ENCODE results near the gene JAG2. TPM values are rescaled to one million over a fixed set of nuclear protein-coding genes. Genes with fewer than 3 reads are reported as not detected.

JAG2 gene
- total RNA-seq, 4 donors from 2014 or later: 20.7 to 29.4 (median 23.3) TPM

GRCh38 chr14:105213361-105213760 lies 44.8 kb upstream of the JAG2 start:
- peaks cover 15 to 93% (median 26%) of the 10 kb centered on the region in 3 donors for H3K36me3 ChIP-seq

DNA sequence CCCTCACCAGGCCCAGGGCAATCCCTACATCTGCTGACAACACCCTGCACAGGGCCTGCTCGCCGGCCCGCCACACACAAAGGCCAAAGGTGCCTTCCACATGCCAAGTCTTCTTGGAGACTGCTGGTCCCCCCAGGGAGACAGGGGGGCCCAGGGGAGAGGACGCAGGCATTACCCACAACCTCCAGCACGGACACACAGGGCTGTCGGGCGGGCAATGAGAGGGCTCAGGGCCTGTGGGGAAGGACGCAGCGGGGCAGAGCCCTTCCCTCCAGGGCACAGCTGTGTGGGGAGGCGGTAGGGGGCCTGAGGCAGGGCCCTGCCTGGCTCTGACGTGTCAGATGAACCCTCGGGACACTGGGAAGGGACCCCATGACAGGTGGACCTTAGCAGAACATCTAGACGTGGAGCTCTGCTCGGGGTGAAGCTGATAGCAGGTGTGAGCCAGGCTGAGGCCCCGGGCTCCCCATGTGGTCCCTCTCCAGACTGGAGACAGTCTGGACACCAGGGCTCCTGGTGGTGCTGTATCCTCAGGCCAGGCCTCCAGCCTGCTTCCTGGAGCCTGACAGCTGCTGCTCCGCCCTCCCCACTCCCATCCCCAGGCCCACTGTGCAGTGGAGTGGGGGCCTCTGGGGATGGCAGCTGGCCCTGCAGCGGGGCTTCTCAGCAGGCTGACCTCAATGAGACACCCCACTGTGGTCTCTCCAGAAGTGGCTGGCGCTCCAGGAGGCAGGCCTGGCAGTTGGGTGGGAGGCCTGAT lies 44.1 kb upstream of the JAG2 start:
- Histone ChIP-seq H3K36me3 (peaks cover 10 to 86% (median 26%) of the 10 kb centered on the region in 3 donors), H3K27me3 (no peaks in the 10 kb centered on the region), H3K27ac (no peak overlapping the region), H3K4me1 (no peaks in the 10 kb centered on the region), H3K4me3 (no peak overlapping the region), H3K9me3 (no peaks in the 10 kb centered on the region)
- WGBS, 2 donors: 91 to 95% methylated on average over 6 to 8 of the region's 18 CpGs
- intact Hi-C loops (cut with DNase I): no loop called here
- DNase-seq: no peak
- TF ChIP-seq CTCF (IDR thresholded peaks at IDR 0.05) (no peak), POLR2A (IDR thresholded peaks at IDR 0.05) (no peak)

More at GRCh38 chr14:105213361-105213760, 44.8 kb upstream of the JAG2 start:
- no peaks in the 10 kb centered on the region for H3K9me3 ChIP-seq
- H3K27ac ChIP-seq: no peak overlapping the region
- H3K4me3 ChIP-seq: no peak overlapping the region
- DNase-seq: no peak
- H3K27me3 ChIP-seq: no peaks in the 10 kb centered on the region
- TF ChIP-seq CTCF (IDR thresholded peaks at IDR 0.05) (no peak), POLR2A (IDR thresholded peaks at IDR 0.05) (no peak)
- no peaks in the 10 kb centered on the region for H3K4me1 ChIP-seq
- intact Hi-C loops (cut with DNase I): no loop called here
- WGBS, 2 donors: 91 to 100% methylated on average over 2 to 7 of the region's 10 CpGs

DNA sequence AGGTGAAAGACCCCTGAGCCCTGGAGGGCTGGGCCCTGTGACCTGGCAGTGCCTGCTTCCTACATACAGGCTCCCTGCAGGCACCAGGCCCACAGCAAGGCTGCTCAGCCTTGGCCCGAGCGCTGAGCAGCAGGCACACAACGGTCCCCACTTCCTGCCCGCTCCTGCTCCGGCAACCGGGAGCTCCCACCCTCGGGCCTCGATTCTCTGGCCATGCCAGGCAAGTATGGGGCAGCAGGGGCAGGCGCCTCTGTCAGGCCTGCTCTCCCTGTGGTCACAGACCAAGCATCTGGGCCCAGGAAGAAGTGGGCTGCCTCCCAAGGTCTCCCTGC lies 43.1 kb upstream of the JAG2 start:
- Histone ChIP-seq H3K4me1 (no peaks in the 10 kb centered on the region), H3K36me3 (peaks cover 5 to 76% (median 16%) of the 10 kb centered on the region in 3 donors), H3K9me3 (no peaks in the 10 kb centered on the region), H3K27me3 (no peaks in the 10 kb centered on the region), H3K4me3 (no peak overlapping the region), H3K27ac (no peak overlapping the region)
- TF ChIP-seq POLR2A (IDR thresholded peaks at IDR 0.05) (no peak), CTCF (IDR thresholded peaks at IDR 0.05) (no peak)
- no CpG with 5 or more reads among the region's 9 CpGs for WGBS, 2 donors
- intact Hi-C loops (cut with DNase I): no loop called here
- no peak for DNase-seq

DNA sequence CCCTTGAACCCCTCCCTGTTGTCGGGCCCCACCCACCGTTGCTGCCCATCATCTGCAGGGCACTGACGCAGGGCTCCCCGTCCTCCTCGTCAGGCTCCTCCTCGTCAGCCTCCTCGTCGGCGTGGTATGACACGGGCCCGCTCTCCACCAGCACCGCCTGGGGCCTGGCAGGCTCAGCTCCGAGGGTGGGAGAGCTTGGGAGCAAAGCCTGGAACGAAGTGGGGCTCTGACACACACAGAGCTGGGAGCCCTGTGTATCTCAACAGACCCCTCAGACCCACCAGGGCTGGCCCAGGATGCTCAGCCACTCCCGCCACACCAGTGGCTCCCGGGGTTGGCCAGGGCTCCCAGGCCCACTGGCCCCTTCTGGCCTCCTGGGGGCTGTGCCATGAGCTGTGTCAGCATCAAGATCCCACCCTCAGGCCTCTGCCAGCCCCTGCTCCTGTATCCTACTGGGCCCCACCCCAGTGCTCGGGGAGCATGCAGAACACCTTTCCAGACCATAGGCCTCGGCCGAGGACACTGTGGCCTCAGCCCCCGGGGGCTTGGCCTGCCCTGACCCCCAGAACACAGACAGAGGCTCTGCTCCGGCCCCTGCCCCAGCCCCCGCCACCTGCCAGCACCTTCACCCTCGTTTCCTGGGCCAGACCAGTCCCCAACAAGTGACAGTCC lies 42.6 kb upstream of the JAG2 start:
- TF ChIP-seq POLR2A (IDR thresholded peaks at IDR 0.05) (no peak), CTCF (IDR thresholded peaks at IDR 0.05) (no peak)
- H3K36me3 ChIP-seq: peaks cover 5 to 71% (median 14%) of the 10 kb centered on the region in 3 donors
- H3K27me3 ChIP-seq: no peaks in the 10 kb centered on the region
- 90 to 91% methylated on average over 5 to 9 of the region's 23 CpGs for WGBS, 2 donors
- H3K9me3 ChIP-seq: no peaks in the 10 kb centered on the region
- H3K4me1 ChIP-seq: no peaks in the 10 kb centered on the region
- intact Hi-C loops (cut with DNase I): no loop called here
- no peak overlapping the region for H3K27ac ChIP-seq
- DNase-seq: no peak
- no peak overlapping the region for H3K4me3 ChIP-seq

- Histone ChIP-seq H3K27ac (no peak overlapping the region), H3K9me3 (no peaks in the 10 kb centered on the region), H3K4me3 (no peak overlapping the region), H3K4me1 (peaks cover 3 to 7% (median 4%) of the 10 kb centered on the region in 3 donors), H3K27me3 (no peaks in the 10 kb centered on the region), H3K36me3 (peaks cover 5 to 66% (median 14%) of the 10 kb centered on the region in 3 donors)
- WGBS, 2 donors: 93% methylated on average over 6 of the region's 30 CpGs; no CpG with 5 or more reads in 1 of the 2 donors
- DNase-seq: no peak
- TF ChIP-seq CTCF (IDR thresholded peaks at IDR 0.05) (no peak), POLR2A (IDR thresholded peaks at IDR 0.05) (no peak)
- intact Hi-C loops (cut with DNase I): no loop called here
These were observed 41.9 kb upstream of the JAG2 start for GRCh38 chr14:105210266-105211025.

Measured in esophagus squamous epithelium (tissue), 5 donors.